Immature natural killer cell (primary cell): ENCODE measurements around the gene SLC25A12. TPM values are rescaled to one million over a fixed set of nuclear protein-coding genes. Genes with fewer than 3 reads are reported as not detected.
"Not testable (repeated sequence)": the region's sequence is repeated elsewhere in the genome, so short reads cannot be mapped to it uniquely, and the experiment has no call there.

Source experiments
- DNase-seq, 3 donors: peaks; one replicate each; pipeline ENCODE4 v3.0.0; 2022; ENCODE audit warnings: mixed read lengths in 1 of 3
- H3K27ac Mint-ChIP-seq, 6 donors: one replicate each; pipeline ENCODE4 v1.8.0; 2020; ENCODE audit warnings: mixed read lengths in 6 of 6, mild to moderate bottlenecking in 5 of 6, inconsistent platforms in 4 of 6, moderate library complexity in 3 of 6
- H3K27me3 Mint-ChIP-seq, 3 donors: one replicate each; pipeline ENCODE4 v1.8.0; 2020 to 2021; ENCODE audit warnings: low read depth in 3 of 3, mild to moderate bottlenecking in 3 of 3, mixed read lengths in 3 of 3, moderate library complexity in 3 of 3, inconsistent platforms in 1 of 3
- H3K36me3 Mint-ChIP-seq, 3 donors: one replicate each; pipeline ENCODE4 v1.8.0; 2020; ENCODE audit warnings: mixed read lengths in 3 of 3, inconsistent platforms in 2 of 3, mild to moderate bottlenecking in 2 of 3
- H3K4me1 Mint-ChIP-seq, 2 donors: one replicate each; pipeline ENCODE4 v1.8.0; 2020; ENCODE audit warnings: inconsistent platforms in 2 of 2, mild to moderate bottlenecking in 2 of 2, mixed read lengths in 2 of 2, moderate library complexity in 1 of 2
- H3K4me3 Mint-ChIP-seq, 5 donors: one replicate each; pipeline ENCODE4 v1.8.0; 2020; ENCODE audit warnings: mild to moderate bottlenecking in 5 of 5, mixed read lengths in 5 of 5, inconsistent platforms in 3 of 5, moderate library complexity in 3 of 5
- H3K9me3 Mint-ChIP-seq, 6 donors: one replicate each; pipeline ENCODE4 v1.8.0; 2020; ENCODE audit warnings: mild to moderate bottlenecking in 6 of 6, mixed read lengths in 6 of 6, inconsistent platforms in 4 of 6, moderate library complexity in 3 of 6
- polyA plus RNA-seq, 3 donors: library from polyadenylated mRNA; unstranded; fragments of 300-500 nt; fragmentation: Illumina TruSeq; gene quantifications; one replicate each; pipeline ENCODE4 v1.2.3, GENCODE V29; 2021

The SLC25A12 gene
- polyA plus RNA-seq, 3 donors from 2014 or later, result 14.1 to 19.8 (median 19.2) TPM

DNA sequence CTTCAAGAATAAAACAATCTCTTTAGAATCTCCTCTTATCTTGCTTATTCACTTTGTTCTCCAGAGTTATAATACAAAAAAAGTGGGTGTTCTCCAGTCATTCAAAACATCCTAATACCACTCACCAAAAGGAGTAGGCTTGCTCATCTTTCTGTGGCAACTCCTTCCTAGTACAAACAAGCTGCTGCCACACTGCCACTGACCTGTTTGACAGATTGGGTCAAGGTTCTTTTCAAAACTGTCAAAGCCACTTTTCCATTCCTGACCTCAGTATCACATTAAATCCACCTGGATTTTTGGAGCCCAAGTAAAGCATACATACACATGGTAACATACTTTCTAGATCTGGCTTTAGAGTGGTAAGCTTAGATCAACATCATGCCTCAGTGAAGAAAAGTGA, 59.8 kb downstream of the SLC25A12 start:
- no peaks in the 10 kb centered on the region for H3K27me3 Mint-ChIP-seq
- no peak for DNase-seq
- H3K36me3 Mint-ChIP-seq, result peaks cover 52 to 74% (median 74%) of the 10 kb centered on the region in 3 donors
- H3K4me1 Mint-ChIP-seq, result no peaks in the 10 kb centered on the region
- no peak overlapping the region for H3K27ac Mint-ChIP-seq
- H3K4me3 Mint-ChIP-seq, result no peak overlapping the region
- H3K9me3 Mint-ChIP-seq, result no peaks in the 10 kb centered on the region

DNA sequence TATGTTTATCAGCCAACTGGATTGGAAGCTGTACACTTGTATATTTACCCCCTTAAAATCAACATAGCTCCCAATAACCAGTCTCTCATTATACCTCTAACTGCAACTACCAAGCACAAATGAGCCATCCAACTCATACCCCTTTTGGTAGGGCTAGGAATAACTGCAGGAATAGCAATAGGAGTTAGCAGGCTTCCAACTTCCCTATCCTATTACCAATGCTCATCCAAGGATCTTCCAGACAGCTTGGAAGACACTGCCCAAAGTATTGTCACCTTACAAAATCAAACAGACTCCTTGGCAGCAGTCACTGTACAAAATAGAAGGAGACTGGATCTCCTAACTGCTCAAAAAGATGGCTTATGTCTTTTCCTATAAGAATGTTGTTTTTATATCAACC, 61.6 kb downstream of the SLC25A12 start:
- no peak overlapping the region for H3K4me3 Mint-ChIP-seq
- H3K27ac Mint-ChIP-seq, result no peak overlapping the region
- H3K9me3 Mint-ChIP-seq, result no peaks in the 10 kb centered on the region
- peaks cover 0 to 2% (median 0%) of the 10 kb centered on the region in 3 donors for H3K27me3 Mint-ChIP-seq
- H3K4me1 Mint-ChIP-seq, result no peaks in the 10 kb centered on the region
- peaks cover 61 to 75% (median 64%) of the 10 kb centered on the region in 3 donors for H3K36me3 Mint-ChIP-seq
- no peak for DNase-seq

DNA sequence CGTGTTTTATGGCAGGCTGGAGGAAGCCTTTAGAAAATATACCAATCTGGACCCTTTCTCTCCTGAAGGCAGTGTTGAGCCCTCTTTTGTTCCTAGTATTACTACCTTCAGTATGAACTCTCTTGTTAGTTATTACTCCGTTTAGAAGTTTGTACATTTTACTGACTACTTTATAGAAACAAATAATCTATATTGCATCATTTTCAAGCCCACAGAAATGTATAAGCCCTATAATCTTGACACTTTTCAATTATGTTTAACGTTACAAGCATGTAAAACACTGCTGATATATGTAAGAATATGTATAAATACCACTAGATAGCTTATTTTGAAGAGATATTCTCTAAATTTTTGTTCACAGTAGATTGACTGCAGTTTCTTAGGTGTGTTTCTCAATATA, 64.0 kb downstream of the SLC25A12 start:
- Mint-ChIP-seq H3K36me3 (peaks cover 56 to 79% (median 60%) of the 10 kb centered on the region in 3 donors), H3K4me1 (no peaks in the 10 kb centered on the region)

DNA sequence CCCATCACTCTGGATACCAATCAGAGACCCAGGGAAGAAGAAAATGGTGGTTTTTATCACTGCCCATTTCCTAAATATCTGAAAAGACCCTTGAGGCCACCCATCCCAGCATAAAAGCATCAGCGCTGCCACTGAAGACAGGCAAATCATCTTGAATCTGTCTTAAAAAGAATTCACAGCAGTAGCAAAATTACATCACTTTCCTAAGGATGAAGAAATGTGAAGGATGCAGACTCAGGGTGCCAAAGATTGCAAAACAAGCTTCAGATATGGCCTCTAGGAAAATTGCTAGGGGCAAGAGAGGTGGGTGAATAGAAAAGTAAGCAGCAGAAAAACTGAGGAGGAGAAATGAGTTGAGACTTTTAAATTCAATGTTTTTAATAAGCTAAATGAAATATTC, 70.0 kb downstream of the SLC25A12 start:
- H3K27ac Mint-ChIP-seq, result peak overlapping the region in 1 of 6 donors; percentile 71
- DNase-seq, result no peak
- H3K4me3 Mint-ChIP-seq, result no peak overlapping the region
- H3K9me3 Mint-ChIP-seq, result no peaks in the 10 kb centered on the region
- H3K27me3 Mint-ChIP-seq, result peaks cover 0 to 2% (median 0%) of the 10 kb centered on the region in 3 donors
- H3K36me3 Mint-ChIP-seq, result peaks cover 26 to 32% (median 27%) of the 10 kb centered on the region in 3 donors
- H3K4me1 Mint-ChIP-seq, result no peaks in the 10 kb centered on the region

More for the DNA sequence above, 64.0 kb downstream of the SLC25A12 start:
- H3K4me3 Mint-ChIP-seq, result no peak overlapping the region
- H3K27ac Mint-ChIP-seq, result no peak overlapping the region
- H3K27me3 Mint-ChIP-seq, result peaks cover 0 to 2% (median 0%) of the 10 kb centered on the region in 3 donors
- H3K9me3 Mint-ChIP-seq, result no peaks in the 10 kb centered on the region
- DNase-seq, result no peak

DNA sequence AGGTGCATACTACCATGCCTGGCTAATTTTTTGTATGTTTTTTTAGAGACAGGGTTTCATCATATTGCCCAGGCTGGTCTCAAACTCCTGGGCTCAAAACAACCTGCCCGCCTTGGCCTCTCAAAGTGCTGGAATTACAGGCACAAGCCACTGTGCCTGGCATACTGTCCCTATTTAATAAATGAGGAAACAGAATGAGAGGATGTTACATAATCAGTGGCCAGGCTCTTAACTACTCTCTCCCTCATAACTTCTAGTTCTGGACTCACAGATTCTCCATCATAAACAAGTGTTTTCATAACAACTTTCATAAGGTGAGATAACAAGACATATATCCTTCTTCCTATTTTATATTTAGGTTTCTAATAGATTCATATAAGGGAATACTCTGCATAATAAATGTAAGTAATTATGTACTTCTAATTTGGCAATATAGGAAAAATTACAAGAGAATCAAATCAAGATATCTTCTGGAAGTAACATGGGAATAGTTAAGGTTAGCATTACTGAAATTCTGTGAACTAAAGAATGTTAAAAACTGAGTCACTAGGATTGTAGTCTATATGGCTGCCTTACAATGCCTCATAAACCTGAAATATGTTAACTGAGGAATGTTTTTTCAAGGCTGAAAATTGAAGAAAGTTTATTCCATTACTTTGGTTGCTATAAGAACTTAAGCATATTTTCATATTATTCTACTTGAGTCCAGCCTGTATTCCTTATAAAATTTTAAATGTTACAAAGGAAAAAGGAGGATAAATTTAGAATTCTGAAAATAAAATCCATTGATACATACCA, 71.3 kb downstream of the SLC25A12 start:
- no peaks in the 10 kb centered on the region for H3K9me3 Mint-ChIP-seq
- peaks cover 16 to 27% (median 22%) of the 10 kb centered on the region in 3 donors for H3K36me3 Mint-ChIP-seq
- no peak overlapping the region for H3K4me3 Mint-ChIP-seq
- no peak for DNase-seq
- H3K4me1 Mint-ChIP-seq, result no peaks in the 10 kb centered on the region
- H3K27me3 Mint-ChIP-seq, result peaks cover 0 to under 1% (median 0%) of the 10 kb centered on the region in 3 donors
- no peak overlapping the region for H3K27ac Mint-ChIP-seq

DNA sequence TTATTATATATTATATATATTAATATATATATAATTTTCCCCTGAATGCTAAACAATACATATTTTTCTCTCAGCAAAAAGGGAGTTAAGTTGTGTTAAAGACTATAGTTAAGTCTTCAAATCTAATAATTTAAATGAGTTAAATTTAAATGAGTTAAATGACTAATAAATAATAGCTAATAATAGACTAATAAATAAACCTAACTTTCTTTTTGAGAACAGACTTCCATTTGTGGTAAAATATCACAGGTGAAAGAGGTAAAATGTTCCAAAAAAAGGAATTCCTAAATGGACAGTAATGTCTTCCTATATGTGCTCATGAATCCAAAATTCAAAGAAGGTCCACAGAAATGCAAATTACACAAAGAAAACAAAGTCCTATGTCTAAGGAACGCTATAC, 74.6 kb downstream of the SLC25A12 start:
- DNase-seq, result no peak
- no peaks in the 10 kb centered on the region for H3K27me3 Mint-ChIP-seq
- H3K9me3 Mint-ChIP-seq, result no peaks in the 10 kb centered on the region
- no peaks in the 10 kb centered on the region for H3K4me1 Mint-ChIP-seq
- no peak overlapping the region for H3K4me3 Mint-ChIP-seq
- peaks cover 4 to 19% (median 6%) of the 10 kb centered on the region in 3 donors for H3K36me3 Mint-ChIP-seq
- no peak overlapping the region for H3K27ac Mint-ChIP-seq

DNA sequence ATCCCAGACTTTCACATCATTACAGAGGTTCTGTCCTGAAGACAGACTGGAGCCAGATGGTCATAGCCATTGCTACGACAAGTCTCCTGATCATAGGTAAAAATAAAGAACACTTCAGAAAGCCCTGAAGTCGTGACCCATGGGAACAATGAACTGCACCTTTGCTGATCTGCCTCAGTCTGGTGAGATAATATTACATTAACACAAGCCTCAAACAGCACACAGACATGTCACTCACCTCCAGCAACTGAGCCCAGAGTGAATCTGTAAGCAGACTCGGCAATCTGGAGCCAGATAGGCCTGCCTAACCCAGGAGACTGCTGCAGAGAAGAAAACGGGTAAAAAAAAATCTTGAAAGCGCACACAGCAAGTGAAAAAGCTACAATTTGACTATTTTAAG, 79.2 kb downstream of the SLC25A12 start:
- no peaks in the 10 kb centered on the region for H3K9me3 Mint-ChIP-seq
- H3K27me3 Mint-ChIP-seq, result no peaks in the 10 kb centered on the region
- H3K4me3 Mint-ChIP-seq, result no peak overlapping the region
- no peaks in the 10 kb centered on the region for H3K4me1 Mint-ChIP-seq
- H3K27ac Mint-ChIP-seq, result no peak overlapping the region
- H3K36me3 Mint-ChIP-seq, result peaks cover 4 to 25% (median 23%) of the 10 kb centered on the region in 3 donors
- DNase-seq, result no peak

DNA sequence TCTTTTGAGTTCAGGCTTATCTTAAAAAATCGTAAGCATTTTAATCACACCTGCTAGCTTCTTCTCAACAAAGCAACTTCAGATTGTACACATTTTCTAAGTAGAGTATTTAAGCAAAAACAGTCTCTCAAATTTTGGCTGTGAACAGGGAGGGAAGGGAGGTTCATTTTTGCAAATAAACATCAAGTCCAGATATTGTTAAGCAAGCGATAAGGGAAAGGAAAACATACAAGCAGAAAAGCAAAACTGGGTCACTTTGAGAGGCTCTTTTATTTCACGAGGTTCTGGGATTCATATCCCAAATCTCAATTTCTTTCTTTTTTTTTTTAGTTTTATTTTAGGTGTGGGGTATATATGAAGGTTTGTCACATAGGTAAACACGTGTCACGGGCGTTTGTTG, 79.9 kb downstream of the SLC25A12 start:
- Mint-ChIP-seq H3K9me3 (no peaks in the 10 kb centered on the region), H3K36me3 (peaks cover 8 to 30% (median 30%) of the 10 kb centered on the region in 3 donors), H3K27ac (no peak overlapping the region), H3K4me3 (no peak overlapping the region), H3K27me3 (no peaks in the 10 kb centered on the region), H3K4me1 (no peaks in the 10 kb centered on the region)
- no peak for DNase-seq

DNA sequence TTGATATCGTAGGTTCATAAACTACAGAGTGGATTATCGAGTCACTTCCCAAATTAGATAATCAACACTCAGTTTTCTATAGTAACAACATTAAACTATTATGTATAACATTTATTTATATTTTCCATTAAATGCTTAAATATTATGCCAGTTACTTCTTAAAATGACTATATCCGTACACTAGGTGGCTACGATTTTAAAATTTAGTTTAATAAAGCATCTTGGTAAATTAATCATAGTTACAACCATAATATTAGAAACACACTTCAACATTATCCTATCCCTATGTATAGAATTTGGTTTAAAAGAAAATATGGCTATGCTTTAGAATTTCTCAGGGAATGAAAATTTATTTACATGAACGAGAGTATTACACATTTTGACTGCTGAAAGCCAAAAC, 80.3 kb downstream of the SLC25A12 start:
- Mint-ChIP-seq H3K27ac (no peak overlapping the region), H3K36me3 (peaks cover 9 to 34% (median 32%) of the 10 kb centered on the region in 3 donors), H3K27me3 (no peaks in the 10 kb centered on the region), H3K4me3 (no peak overlapping the region), H3K9me3 (no peaks in the 10 kb centered on the region), H3K4me1 (no peaks in the 10 kb centered on the region)
- no peak for DNase-seq

DNA sequence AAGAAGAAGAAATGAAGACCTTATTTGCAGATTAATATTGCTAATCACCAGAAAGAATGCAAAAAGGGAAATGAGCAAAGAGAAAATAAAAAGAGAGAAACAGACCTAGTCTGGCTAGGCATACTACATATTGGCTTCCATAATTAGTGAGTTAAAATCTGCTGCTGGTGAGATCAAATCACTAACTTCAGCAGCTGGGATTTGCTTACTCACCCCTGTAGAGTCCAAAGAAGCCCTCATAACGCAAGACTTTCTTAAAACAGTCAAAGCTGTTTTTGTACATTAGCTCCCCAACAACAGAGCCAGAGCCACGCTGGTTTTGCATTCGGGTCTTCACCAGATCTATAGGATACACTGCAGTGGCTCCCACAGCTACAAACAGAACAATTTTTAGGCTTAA, 80.9 kb downstream of the SLC25A12 start:
- Mint-ChIP-seq H3K27me3 (no peaks in the 10 kb centered on the region), H3K27ac (no peak overlapping the region), H3K4me1 (no peaks in the 10 kb centered on the region), H3K4me3 (no peak overlapping the region), H3K36me3 (peaks cover 9 to 39% (median 32%) of the 10 kb centered on the region in 3 donors), H3K9me3 (no peaks in the 10 kb centered on the region)
- DNase-seq, result no peak

DNA sequence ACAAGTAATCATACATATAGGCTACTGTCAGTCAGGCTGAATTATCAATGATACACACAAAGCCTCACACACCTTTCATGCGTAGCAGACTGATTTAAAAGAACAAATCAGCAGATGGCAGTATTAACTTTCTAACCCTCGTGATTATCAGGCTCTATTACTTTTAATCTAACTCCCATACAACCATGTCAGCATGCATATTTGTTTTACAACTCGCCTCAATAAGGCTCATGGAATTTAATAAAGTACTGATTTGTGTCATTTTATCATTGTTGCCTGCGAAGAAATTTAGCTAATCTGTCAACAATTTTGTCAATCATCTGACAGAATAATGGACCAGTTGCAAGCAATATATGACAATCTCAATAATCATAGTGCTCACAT, 82.8 kb downstream of the SLC25A12 start:
- Mint-ChIP-seq H3K27ac (no peak overlapping the region), H3K36me3 (peaks cover 16 to 56% (median 38%) of the 10 kb centered on the region in 3 donors), H3K4me3 (no peak overlapping the region), H3K9me3 (no peaks in the 10 kb centered on the region), H3K4me1 (no peaks in the 10 kb centered on the region), H3K27me3 (no peaks in the 10 kb centered on the region)
- DNase-seq, result peak in 1 of 3 donors; percentile 5

DNA sequence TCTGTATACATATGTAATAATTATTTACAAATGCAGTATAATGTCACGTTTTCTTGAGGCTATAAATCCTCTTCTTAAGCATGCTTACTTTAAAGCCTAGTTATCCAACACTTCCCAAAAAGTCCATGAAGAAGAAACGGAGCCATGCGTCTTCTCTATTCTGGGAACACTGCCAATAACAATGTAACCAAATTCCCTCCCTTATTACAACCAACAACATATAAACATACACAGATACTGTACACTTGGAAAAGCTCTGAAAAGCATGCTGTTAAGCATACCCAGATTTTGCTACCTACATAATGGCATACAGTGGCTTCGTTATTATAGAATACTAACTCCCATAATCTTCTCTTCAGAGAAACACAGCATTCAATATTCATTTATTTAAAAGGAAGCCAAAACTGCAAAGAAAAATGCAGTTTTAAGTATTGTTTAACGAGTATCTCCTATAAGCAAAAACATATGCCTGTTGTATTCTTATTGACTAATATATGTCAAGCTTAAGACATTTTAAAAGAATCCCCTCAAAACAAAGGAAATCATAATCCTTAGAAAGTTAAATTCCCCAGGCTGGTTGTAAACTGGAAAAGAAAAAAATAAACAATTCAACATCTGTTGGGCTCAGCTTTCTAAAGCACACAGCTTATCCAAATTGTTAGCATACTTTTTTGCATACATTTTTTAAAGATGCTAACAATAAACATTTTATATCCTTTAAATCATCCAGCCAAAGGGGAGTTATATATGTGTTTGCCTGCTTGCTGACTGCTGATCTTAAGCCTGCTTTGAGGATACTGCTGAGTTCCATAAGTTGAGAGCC, 83.4 kb downstream of the SLC25A12 start:
- Mint-ChIP-seq H3K36me3 (peaks cover 16 to 56% (median 38%) of the 10 kb centered on the region in 3 donors), H3K9me3 (no peaks in the 10 kb centered on the region), H3K27me3 (no peaks in the 10 kb centered on the region), H3K4me3 (no peak overlapping the region), H3K27ac (no peak overlapping the region), H3K4me1 (no peaks in the 10 kb centered on the region)
- no peak for DNase-seq

DNA sequence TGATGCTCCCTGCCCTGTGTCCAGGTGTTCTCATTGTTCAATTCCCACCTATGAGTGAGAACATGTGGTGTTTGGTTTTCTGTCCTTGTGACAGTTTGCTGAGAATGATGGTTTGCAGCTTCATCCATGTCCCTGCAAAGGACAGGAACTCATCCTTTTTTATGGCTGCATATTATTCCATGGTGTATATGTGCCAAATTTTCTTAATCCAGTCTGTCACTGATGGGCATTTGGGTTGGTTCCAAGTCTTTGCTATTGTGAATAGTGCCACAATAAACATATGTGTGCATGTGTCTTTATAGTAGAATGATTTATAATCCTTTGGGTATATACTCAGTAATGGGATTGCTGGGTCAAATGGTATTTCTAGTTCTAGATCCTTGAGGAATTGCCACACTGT, 85.2 kb downstream of the SLC25A12 start:
- H3K9me3 Mint-ChIP-seq, DNase-seq, H3K27me3 Mint-ChIP-seq, H3K4me3 Mint-ChIP-seq, H3K27ac Mint-ChIP-seq, H3K4me1 Mint-ChIP-seq: not testable (repeated sequence)
- H3K36me3 Mint-ChIP-seq, result peaks cover 20 to 51% (median 36%) of the 10 kb centered on the region in 3 donors

DNA sequence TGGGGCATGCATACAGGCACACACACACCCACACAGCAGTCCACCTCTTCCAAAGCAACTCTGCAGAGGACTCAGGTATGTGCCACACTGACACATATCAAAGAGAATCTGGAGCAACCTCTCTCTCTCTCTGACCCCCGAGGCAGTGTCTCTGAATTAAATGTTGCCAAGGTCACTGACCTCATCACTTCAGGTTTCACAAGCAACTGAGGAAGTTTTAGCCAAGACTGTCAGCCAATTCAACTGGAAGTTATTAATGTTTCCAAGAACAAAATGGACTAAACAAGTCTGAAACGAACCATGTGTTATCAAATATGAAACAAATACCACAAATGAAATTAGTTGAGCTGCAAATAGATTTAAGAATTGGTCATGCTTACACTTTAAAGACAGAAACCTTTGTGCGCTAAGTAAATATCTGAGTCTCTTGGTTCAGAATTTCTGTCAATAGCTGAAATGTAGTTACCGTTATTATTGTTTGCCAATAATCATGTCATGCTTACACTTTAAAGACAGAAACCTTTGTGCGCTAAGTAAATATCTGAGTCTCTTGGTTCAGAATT, 86.1 kb downstream of the SLC25A12 start:
- H3K4me3 Mint-ChIP-seq, result no peak overlapping the region
- no peak for DNase-seq
- H3K4me1 Mint-ChIP-seq, result no peaks in the 10 kb centered on the region
- peaks cover 20 to 50% (median 34%) of the 10 kb centered on the region in 3 donors for H3K36me3 Mint-ChIP-seq
- H3K9me3 Mint-ChIP-seq, result no peaks in the 10 kb centered on the region
- no peaks in the 10 kb centered on the region for H3K27me3 Mint-ChIP-seq
- H3K27ac Mint-ChIP-seq, result no peak overlapping the region
